AG09319 (cell line): ENCODE data around the gene KIF2A.
"Not testable (repeated sequence)": the region's sequence is repeated elsewhere in the genome, so short reads cannot be mapped to it uniquely, and the experiment has no call there.

Experiments used
- DNase-seq: peaks from one replicate; pipeline ENCODE4 v3.0.0-alpha.2; 2010; ENCODE audit warnings: low read depth; ENCODE audit errors: extremely low read depth
- TF ChIP-seq, protein P1 (sequence below): IDR thresholded peaks from 2 replicates; pipeline ENCODE4 v1.5.1; 2011; ENCODE audit warnings: low read depth, mild to moderate bottlenecking, inconsistent platforms, low read length, moderate library complexity

The KIF2A gene

DNA sequence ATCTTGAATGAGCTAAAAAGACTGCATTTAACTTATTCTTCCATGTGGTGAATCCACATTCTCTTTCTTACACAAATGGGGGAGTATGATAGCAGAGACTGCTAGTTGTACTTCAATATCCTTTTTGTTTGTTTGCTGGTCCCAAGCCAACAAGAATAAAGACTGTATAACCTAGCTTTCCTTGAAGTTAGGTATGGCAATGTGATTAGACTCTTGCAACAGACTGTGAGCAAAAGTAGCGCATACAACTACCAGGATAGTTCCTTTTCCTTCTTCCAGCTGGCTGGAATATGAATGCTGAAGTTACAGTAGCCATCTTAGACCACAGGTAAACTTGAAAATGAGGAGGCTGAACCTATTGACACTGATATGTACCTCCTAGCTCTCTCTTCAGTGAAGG, 17.9 kb upstream of the KIF2A start:
- TF ChIP-seq, protein P1, sequence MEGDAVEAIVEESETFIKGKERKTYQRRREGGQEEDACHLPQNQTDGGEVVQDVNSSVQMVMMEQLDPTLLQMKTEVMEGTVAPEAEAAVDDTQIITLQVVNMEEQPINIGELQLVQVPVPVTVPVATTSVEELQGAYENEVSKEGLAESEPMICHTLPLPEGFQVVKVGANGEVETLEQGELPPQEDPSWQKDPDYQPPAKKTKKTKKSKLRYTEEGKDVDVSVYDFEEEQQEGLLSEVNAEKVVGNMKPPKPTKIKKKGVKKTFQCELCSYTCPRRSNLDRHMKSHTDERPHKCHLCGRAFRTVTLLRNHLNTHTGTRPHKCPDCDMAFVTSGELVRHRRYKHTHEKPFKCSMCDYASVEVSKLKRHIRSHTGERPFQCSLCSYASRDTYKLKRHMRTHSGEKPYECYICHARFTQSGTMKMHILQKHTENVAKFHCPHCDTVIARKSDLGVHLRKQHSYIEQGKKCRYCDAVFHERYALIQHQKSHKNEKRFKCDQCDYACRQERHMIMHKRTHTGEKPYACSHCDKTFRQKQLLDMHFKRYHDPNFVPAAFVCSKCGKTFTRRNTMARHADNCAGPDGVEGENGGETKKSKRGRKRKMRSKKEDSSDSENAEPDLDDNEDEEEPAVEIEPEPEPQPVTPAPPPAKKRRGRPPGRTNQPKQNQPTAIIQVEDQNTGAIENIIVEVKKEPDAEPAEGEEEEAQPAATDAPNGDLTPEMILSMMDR = no peak
- no peak for DNase-seq

DNA sequence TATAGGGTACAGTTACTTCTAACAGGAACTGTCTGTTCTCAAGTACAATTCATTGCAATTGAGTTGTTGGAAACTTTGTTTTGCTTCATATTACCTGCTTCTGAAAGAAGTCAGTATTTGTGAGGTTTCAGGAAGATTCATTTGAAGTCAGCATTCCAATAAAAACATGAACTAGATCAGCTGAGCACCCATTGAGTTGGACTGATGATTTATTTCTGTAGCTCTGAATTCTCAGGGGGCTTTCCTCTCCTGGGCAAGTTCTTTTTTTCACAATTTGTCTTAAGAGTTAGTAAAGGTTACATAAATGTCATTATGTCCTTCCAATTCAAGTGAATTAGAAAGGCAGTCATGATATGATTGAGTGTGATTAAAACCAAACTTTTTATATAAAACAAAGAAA, 16.2 kb upstream of the KIF2A start:
- TF ChIP-seq, protein P1 = no peak
- DNase-seq = no peak

DNA sequence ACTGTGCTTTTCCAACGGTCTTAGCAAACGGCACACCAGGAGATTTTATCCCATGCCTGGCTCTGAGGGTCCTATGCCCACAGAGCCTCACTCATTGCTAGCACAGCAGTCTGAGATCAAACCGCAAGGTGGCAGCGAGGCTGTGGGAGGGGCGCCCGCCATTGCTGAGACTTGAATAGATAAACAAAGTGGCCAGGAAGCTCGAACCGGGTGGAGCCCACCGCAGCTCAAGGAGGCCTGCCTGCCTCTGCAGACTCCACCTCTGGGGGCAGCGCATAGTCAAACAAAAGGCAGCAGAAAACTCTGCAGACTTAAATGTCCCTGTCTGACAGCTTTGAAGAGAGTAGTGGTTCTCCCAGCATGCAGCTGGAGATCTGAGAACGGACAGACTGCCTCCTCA, 14.2 kb upstream of the KIF2A start:
- not testable (repeated sequence) for DNase-seq

- DNase-seq = no peak
- TF ChIP-seq, protein P1 = no peak
Observed at GRCh38 chr5:62296998-62297397, 9.0 kb upstream of the KIF2A start.

- TF ChIP-seq, protein P1 = no peak
Observed at GRCh38 chr5:62298118-62298517, 7.9 kb upstream of the KIF2A start.

DNA sequence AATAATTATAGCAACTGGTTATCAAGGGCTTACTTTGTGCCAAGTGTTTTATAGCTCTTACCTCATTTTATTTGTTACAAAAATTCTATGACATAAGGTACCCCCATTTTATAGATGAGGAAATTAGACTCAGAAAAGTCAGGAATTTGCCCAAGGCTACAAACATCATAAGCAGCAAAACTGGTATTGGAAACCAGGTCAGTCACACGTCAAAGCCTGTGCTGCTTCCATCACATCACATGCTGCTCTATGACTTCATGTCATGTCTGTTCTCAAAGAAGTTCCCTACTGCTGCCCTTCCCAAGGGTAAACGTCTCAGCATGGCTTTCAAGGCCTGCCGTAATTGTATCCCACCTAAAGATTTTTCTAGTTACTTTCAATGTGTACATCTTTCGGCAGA, 6.9 kb upstream of the KIF2A start:
- TF ChIP-seq, protein P1 = no peak
- no peak for DNase-seq

More at GRCh38 chr5:62298118-62298517, 7.9 kb upstream of the KIF2A start:
- no peak for DNase-seq

DNA sequence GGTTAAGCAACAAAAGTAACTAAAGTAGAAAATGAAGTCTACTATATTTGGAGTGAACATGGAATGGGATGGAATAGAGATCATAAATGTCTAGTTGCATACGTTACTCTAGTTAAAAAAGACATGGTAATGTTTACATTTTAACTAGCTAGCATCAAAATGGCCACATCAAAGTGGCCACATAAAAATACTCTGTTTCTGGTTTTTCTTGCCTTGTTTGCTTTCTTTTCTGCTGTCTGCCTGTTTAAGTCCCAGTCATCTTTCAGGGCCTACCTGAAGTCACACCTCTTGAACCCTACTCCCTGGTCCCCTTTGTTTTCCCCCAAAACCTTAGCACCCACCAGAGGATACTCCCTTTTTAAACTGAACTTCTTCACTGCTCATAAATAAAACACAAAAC, 6.4 kb upstream of the KIF2A start:
- TF ChIP-seq, protein P1 = no peak
- DNase-seq = no peak

DNA sequence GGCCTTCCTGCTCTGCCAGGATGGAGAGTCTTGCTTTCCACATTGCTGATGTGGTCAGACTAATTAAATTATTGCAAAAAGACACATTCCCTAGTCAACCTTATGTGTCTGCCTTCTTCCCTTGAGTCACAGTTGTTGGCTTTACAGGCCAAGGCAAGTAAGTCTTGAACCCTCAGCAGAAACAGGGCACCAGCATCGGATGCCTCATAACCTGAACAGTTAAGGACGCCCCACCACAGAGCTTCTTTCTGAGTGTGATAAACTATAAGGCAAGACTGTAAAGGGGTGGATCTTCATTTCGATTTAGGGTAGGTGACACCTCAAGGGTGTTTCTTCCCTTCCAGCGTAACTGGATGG, 670 bp upstream of the KIF2A start:
- DNase-seq = no peak
- TF ChIP-seq, protein P1 = no peak
